SK-N-SH (cell line): ENCODE data around the gene NFIA.

ENCODE experiments used
- TF ChIP-seq, protein P1 (sequence below): fragments of 150-350 bp; IDR thresholded peaks from 2 replicates; pipeline ENCODE4 v1.6.1; 2017; ENCODE audit warnings: antibody characterized with exemption, low read length, low read depth, borderline replicate concordance
- TF ChIP-seq, protein P2 (sequence below): IDR thresholded peaks from 2 replicates; pipeline ENCODE4 v1.4.0; 2012; ENCODE audit warnings: low read depth, borderline replicate concordance

DNA sequence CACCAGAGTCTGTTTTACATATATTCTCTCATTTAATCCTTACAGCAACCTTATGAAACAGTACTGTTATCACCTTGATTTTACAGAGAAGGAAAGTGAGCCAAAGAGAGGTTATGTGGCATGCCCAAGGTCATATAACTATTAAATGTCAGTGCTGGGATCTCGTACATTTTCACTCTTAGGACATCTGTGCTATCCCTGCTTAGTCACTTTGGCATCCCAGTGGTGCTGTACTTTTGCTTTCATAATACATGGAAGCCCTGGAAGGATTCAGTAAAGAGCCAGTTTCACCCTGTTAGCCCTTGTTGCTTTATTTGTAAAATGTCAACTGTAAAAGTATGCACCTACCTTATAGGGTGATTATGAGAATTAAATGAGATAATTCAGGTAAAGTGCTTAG, 104.4 kb downstream of the NFIA start:
- TF ChIP-seq, protein P1, sequence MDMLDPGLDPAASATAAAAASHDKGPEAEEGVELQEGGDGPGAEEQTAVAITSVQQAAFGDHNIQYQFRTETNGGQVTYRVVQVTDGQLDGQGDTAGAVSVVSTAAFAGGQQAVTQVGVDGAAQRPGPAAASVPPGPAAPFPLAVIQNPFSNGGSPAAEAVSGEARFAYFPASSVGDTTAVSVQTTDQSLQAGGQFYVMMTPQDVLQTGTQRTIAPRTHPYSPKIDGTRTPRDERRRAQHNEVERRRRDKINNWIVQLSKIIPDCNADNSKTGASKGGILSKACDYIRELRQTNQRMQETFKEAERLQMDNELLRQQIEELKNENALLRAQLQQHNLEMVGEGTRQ, result no peak
- TF ChIP-seq, protein P2, sequence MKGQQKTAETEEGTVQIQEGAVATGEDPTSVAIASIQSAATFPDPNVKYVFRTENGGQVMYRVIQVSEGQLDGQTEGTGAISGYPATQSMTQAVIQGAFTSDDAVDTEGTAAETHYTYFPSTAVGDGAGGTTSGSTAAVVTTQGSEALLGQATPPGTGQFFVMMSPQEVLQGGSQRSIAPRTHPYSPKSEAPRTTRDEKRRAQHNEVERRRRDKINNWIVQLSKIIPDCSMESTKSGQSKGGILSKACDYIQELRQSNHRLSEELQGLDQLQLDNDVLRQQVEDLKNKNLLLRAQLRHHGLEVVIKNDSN, result no peak
